Activated CD4-positive, alpha-beta T cell treated with anti-CD3 and anti-CD28 coated beads, Interleukin-2, amount 50 U/mL, for 16 hours (primary cell): ENCODE measurements around the gene NF2.
"Not testable (repeated sequence)": the region's sequence is repeated elsewhere in the genome, so short reads cannot be mapped to it uniquely, and the experiment has no call there.

Experiments used
- DNase-seq: peaks from one replicate; pipeline ENCODE4 v3.0.0-alpha.2; 2020

The NF2 gene

GRCh38 chr22:29597871-29598683 is 5.4 kb upstream of the NF2 start:
- DNase-seq = not testable (repeated sequence)

DNA sequence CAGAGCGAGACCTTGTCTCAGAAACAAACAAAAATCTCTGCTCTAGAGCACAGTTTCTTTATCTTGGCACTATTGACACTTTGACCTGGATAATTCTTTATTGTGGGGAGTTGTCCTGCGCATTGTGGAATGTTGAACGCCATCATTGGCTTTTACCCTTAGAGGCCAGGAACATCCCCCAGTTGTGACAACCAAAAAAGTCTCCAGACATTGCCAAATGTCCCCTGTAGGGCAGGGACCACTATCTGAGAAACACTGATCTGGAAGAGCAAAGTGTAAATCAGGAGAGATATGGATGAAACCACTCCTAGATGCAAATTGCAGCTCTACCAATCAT is 4.8 kb upstream of the NF2 start:
- no peak for DNase-seq

- peak; percentile 41 for DNase-seq
Observed at GRCh38 chr22:29604076-29604360, 585 bp downstream of the NF2 start.

- DNase-seq = no peak
Observed at GRCh38 chr22:29605527-29605850, 2.1 kb downstream of the NF2 start.

GRCh38 chr22:29606320-29606719 is 2.9 kb downstream of the NF2 start:
- no peak for DNase-seq

DNA sequence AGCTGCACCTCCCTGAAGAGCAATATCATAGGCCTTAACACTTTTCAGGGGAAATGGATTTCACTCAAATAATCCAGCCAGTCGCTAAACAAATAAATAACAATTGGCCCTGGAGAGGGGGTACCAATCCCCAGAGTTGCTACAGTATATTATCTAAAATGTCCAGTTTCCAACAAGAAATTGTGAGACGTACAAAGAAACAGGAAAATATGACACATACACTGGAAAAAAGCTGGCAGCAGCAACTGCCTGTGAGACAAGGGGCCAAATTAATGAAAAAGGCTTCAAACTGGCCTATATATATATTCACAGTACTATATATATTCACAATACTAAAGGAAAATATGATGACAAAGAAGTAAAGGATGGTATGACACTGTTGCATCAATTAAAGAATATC is 4.0 kb downstream of the NF2 start:
- DNase-seq = no peak

DNA sequence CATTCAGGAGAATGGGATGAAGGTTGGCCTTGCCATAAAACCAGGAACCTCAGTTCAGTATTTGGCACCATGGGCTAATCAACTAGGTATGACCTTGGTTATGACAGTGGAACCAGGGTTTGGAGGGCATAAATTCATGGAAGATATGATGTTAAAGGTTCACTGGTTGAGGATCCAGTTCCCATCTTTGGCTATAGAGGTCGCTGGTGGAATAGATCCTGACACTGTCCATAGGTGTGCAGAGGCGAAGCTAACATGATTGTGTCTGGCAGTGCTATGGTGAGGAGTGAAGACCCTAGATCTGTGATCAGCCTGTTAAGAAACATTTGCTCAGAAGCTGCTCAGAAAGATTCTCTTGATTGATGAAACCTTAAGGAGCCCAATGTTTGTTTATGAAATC is 5.7 kb downstream of the NF2 start:
- no peak for DNase-seq

GRCh38 chr22:29610780-29611179 is 7.3 kb downstream of the NF2 start:
- no peak for DNase-seq

DNA sequence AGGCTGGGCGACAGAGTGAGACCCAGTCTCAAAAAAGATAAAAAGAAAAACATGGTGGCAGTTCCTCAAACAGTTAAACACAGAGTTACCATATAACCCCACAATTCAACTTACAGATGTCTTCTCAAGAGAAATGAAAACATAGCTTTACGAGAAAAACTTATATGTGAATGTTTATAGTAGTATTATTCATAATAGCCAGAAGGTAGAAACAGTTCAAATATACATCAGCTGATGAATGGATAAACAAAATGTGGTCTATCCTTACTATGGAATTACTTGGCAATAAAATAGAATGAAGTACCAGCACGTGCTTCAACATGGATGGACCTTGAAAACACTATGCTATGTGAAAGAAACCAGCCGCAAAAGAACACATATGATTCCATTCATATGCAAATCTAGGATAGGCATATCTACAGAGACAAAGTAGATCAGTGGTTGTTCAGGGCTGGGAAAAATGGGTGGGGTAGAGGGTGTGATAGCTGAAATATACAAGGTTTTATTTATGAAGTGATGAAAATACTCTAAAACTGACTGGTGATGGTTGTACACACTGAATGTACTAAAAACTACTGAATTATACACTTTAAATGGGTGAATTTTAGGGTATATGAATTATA is 12.4 kb downstream of the NF2 start:
- no peak for DNase-seq

DNA sequence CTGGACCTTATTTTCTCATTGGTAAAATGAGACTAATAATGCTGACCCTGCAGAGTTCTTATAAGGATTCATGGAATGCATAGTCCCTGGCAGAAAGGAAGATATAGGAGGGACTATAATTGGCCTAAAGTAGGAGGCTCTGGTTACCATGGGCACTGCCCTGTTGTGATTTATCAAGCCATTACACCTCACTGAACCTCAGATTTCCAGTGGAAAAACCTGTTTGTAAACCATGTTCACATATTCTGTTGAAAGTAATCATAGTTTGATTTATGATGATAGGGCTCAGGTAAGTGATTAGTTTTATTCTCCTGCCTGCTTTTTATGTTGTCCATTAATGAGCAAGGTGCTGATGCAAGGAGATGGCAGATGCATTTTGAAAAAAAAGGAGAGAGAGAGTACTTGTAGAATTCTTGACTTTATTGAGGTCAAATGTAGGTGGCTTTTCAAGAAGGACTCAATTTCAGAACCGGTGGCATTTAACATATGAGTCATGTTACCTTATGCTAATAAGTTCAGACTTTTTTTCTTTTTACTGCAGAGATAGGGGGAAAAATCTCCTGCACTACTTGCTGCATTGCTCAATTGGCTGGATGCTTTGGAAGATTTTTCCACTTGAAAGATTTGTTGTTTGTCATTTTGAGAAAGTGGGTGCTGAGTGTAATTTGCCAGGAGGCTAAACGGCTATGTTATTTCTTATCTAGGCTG is 14.6 kb downstream of the NF2 start:
- DNase-seq = peak; percentile 49

GRCh38 chr22:29621761-29622526 is 18.5 kb downstream of the NF2 start:
- no peak for DNase-seq

DNA sequence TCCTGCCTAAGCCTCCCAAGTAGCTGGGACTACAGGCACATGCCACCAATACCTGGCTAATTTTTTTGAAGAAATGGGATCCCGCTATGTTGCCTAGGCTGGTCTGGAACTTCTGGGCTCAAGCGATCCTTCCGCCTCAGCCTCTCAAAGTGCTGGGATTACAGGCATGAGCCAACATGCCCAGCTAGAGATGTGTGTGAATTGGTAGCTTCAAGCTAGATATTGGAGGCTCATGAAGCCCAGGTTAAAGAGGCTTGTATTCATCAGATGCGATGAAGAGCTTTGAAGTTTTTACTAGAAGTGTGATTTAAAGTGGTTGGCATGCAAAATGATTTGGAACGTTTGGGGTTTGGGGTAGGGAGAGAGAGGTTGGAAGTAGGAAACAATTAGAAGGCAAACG is 19.6 kb downstream of the NF2 start:
- no peak for DNase-seq

GRCh38 chr22:29623553-29624169 is 20.2 kb downstream of the NF2 start:
- no peak for DNase-seq

DNA sequence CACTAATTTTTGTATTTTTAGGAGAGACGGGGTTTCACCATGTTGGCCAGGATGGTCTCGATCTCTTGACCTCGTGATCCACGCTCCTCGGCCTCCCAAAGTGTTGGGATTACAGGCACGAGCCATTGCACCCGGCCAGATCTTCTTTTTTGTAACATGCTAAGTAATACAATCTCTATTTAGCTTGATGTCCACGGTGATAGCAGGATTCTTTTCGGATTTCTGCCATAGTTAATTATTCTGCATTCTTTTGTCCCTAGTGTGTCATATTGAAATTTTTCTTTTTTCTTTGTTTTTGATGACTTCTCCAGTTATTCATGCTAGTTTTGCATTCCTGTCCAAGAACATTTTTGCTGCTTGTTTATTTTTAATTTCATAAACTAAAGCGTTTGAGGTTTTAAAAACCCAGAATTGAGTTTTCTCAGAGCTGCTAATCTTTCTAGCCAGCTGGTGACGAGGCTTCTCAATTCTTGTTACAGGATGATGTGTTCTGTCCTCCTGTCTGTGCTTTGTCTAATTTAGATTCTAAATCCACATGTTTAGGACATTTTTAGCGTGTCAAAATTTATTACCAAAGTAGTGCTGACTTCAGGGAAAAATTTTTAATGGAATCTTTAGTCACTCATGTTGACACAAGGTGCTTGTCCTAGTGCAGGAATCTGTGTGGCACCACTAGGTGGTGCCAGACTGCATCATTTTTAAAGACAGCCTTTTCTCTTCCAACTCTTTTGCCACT is 21.8 kb downstream of the NF2 start:
- DNase-seq = no peak

GRCh38 chr22:29626497-29627195 is 23.2 kb downstream of the NF2 start:
- no peak for DNase-seq

GRCh38 chr22:29627196-29627535 is 23.7 kb downstream of the NF2 start:
- DNase-seq = no peak

- DNase-seq = no peak
Observed at GRCh38 chr22:29628996-29629902, 25.8 kb downstream of the NF2 start.

DNA sequence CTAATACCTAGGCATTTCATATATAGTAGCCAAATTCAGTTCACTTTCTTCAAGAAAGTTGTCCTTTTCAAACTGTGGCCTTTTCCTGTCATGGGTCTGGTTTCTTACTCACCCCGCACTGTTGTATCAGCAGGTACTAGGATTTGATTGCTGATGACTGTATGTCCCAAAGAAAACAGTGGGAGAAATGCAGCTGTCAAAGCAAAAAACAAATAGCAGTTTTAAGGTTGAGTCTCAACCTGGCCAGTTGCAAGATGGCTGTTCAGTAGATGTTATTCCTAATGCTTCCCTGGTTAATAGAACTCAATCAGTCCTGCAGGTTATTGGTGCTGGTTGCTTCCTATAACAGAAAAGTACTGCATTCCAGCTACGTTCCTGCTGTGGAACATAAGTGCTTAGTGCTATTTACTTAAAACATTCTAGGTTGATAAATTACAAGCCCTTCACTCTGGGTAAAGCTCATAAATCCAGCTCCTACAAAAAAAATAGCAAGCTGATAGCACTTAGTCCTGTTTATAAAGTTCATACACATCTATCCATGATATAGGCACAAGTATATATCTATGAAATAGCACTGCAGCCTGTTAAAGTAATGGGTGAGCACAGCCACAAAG is 26.6 kb downstream of the NF2 start:
- DNase-seq = no peak

DNA sequence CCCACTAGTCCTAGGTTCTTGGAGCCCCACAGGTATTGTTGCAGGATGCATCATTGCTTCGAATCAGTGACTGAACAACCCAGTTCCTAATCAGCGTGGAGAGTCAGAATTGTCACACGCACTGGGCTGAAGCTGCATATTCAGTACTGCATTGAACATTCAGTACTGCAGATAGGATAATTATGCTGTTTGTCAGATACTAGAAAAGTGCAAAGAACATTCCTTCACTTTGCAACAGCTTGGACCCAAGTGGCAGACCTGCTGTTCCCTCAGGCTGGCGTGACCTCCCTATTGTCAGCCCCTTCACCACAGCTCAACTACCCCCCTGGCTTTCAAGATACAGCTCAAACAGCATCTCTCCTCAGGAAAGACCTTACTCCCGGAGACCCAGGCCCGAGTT is 27.6 kb downstream of the NF2 start:
- no peak for DNase-seq

DNA sequence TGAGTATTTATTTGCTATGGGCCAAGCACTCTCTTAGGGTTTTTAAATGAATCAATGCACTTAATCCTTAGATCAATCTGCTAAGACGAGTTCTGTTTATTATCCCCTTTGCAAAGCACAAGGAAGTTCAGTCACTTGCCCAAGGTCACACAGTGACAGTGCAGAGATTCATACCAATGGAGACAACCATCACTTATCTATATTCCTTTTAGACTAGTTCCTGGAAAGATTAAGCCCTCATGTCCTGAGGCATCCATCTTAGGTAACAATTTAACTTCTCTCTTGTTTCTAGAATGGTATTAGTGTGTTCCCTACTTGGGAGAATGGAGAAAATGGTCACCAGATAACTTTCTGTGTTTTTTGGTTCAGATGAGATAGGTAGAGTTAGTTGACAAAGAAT is 28.3 kb downstream of the NF2 start:
- no peak for DNase-seq

GRCh38 chr22:29632672-29633071 is 29.2 kb downstream of the NF2 start:
- DNase-seq = no peak
